A673 (cell line): ENCODE results near the gene NAPB. TPM values are rescaled to one million over a fixed set of nuclear protein-coding genes. Genes with fewer than 3 reads are reported as not detected.

Experiments used
- BruUV-seq: library from RNA; stranded (reverse); fragments of 400-500 nt; replicated peaks from 2 replicates; lab custom pipeline; 2021; lab: Mats Ljungman, UMichigan
- CTCF ChIA-PET: fragments of 300-600 bp; sonication (Branson Sonifier 250); formaldehyde crosslinking; loops from one replicate; lab custom pipeline; 2022; ENCODE audit warnings: antibody characterized with exemption; lab: Charles Lee
- POLR2A ChIA-PET: fragments of 300-600 bp; sonication (Branson Sonifier 250); formaldehyde crosslinking; loops from one replicate; lab custom pipeline; 2022; ENCODE audit warnings: antibody characterized with exemption; ENCODE audit not compliant: low non-redundant PET; lab: Charles Lee
- DNase-seq: peaks from one replicate; pipeline ENCODE4 v3.0.0-alpha.2; 2015; ENCODE audit warnings: low spot score
- H3K27ac ChIP-seq: fragments of 200-600 bp; sonication (generic); 2 replicates; pipeline ENCODE4 v1.5.1; 2016; ENCODE audit warnings: mixed run types, low read depth, mild to moderate bottlenecking, mixed read lengths, antibody characterized with exemption, low read length; ENCODE audit not compliant: poor library complexity, severe bottlenecking
- H3K27me3 ChIP-seq: fragments of 200-600 bp; sonication (generic); replicated peaks from 2 replicates; pipeline ENCODE4 v1.6.1; 2017; ENCODE audit warnings: mixed run types, low read depth, mild to moderate bottlenecking, mixed read lengths, antibody characterized with exemption, low read length; ENCODE audit not compliant: insufficient read depth, poor library complexity
- H3K36me3 ChIP-seq: fragments of 200-600 bp; sonication (generic); 2 replicates; pipeline ENCODE4 v1.6.1; 2016; ENCODE audit warnings: mixed run types, mild to moderate bottlenecking, mixed read lengths, antibody characterized with exemption, low read length; ENCODE audit not compliant: insufficient read depth, poor library complexity, severe bottlenecking
- H3K4me1 ChIP-seq: fragments of 200-600 bp; sonication (generic); 2 replicates; pipeline ENCODE4 v1.6.1; 2017; ENCODE audit warnings: mixed run types, mild to moderate bottlenecking, mixed read lengths, antibody characterized with exemption, low read length; ENCODE audit not compliant: insufficient read depth, poor library complexity, severe bottlenecking
- H3K4me3 ChIP-seq: fragments of 200-600 bp; sonication (generic); 2 replicates; pipeline ENCODE4 v1.5.1; 2016; ENCODE audit warnings: low read depth, mixed run types, mild to moderate bottlenecking, mixed read lengths, low read length; ENCODE audit not compliant: poor library complexity, severe bottlenecking
- H3K9me3 ChIP-seq: fragments of 200-600 bp; sonication (generic); 2 replicates; pipeline ENCODE4 v1.6.1; 2016; ENCODE audit warnings: mixed run types, low read depth, mild to moderate bottlenecking, mixed read lengths, antibody characterized with exemption, low read length; ENCODE audit not compliant: poor library complexity, severe bottlenecking
- CTCF ChIP-seq: fragments of 300-800, 200-600 bp; sonication (generic); conservative IDR thresholded peaks from 2 replicates; pipeline ENCODE4 v1.5.1; 2017; ENCODE audit warnings: low read depth, mild to moderate bottlenecking, antibody characterized with exemption, low read length, moderate library complexity, mixed read lengths
- EZH2 ChIP-seq: fragments of 200-600 bp; sonication (generic); IDR thresholded peaks from 2 replicates; pipeline ENCODE4 v1.6.1; 2017; ENCODE audit warnings: borderline replicate concordance, low read depth, mild to moderate bottlenecking, mixed read lengths, antibody characterized with exemption, low read length; ENCODE audit not compliant: poor library complexity, severe bottlenecking
- intact Hi-C: fragments of 100-400 bp; cut with micrococcal nuclease; formaldehyde crosslinking; loops from one replicate; pipeline ENCODE4 v1.10.0; 2022; ENCODE audit not compliant: unreplicated experiment
- total RNA-seq: library from RNA; stranded (reverse); gene quantifications from 2 replicates; pipeline ENCODE4 v1.2.3, GENCODE V29; 2021

Gene NAPB
- total RNA-seq, 1 experiment from 2014 or later = 11.6 TPM

- Histone ChIP-seq H3K27ac (no peak overlapping the region), H3K4me3 (no peak overlapping the region), H3K9me3 (no peaks in the 10 kb centered on the region), H3K4me1 (peaks cover 7% of the 10 kb centered on the region), H3K36me3 (peaks cover 65% of the 10 kb centered on the region), H3K27me3 (no peaks in the 10 kb centered on the region)
- TF ChIP-seq CTCF (no peak), EZH2 (no peak)
- intact Hi-C loops = no loop called here
- DNase-seq = no peak
- no TSS peak for BruUV-seq
- ChIA-PET POLR2A (no interaction called here), CTCF (no interaction called here)
Measured at GRCh38 chr20:23369072-23369823, 52.0 kb downstream of the NAPB start.

GRCh38 chr20:23368316-23369071 lies 52.8 kb downstream of the NAPB start:
- POLR2A ChIA-PET = no interaction called here
- no peak for DNase-seq
- peaks cover 58% of the 10 kb centered on the region for H3K36me3 ChIP-seq
- no TSS peak for BruUV-seq
- H3K9me3 ChIP-seq = no peaks in the 10 kb centered on the region
- TF ChIP-seq EZH2 (no peak), CTCF (no peak)
- H3K4me3 ChIP-seq = no peak overlapping the region
- intact Hi-C loops = no loop called here
- no peaks in the 10 kb centered on the region for H3K27me3 ChIP-seq
- peaks cover 7% of the 10 kb centered on the region for H3K4me1 ChIP-seq
- CTCF ChIA-PET = no interaction called here
- H3K27ac ChIP-seq = no peak overlapping the region

GRCh38 chr20:23367770-23368169 lies 53.5 kb downstream of the NAPB start:
- no TSS peak for BruUV-seq
- DNase-seq = no peak
- ChIA-PET CTCF (no interaction called here), POLR2A (no interaction called here)
- intact Hi-C loops = no loop called here
- peaks cover 50% of the 10 kb centered on the region for H3K36me3 ChIP-seq
- no peaks in the 10 kb centered on the region for H3K9me3 ChIP-seq
- no peak for TF ChIP-seq CTCF
- no peak for TF ChIP-seq EZH2
- H3K27me3 ChIP-seq = no peaks in the 10 kb centered on the region
- no peak overlapping the region for H3K4me3 ChIP-seq
- H3K27ac ChIP-seq = no peak overlapping the region
- H3K4me1 ChIP-seq = peaks cover 9% of the 10 kb centered on the region
